H9 (cell line): ENCODE measurements around the gene NRCAM. TPM values are rescaled to one million over a fixed set of nuclear protein-coding genes. Genes with fewer than 3 reads are reported as not detected.

Experiments
- DNase-seq: peaks from one replicate; pipeline ENCODE4 v3.0.0-alpha.2; 2017
- H2AFZ ChIP-seq: one replicate; pipeline ENCODE4 v1.6.1; 2013; ENCODE audit warnings: mild to moderate bottlenecking, low read length, control low read depth, moderate library complexity
- H2AK5ac ChIP-seq: 2 replicates; pipeline ENCODE4 v1.6.1; 2013; ENCODE audit warnings: low read length, control low read depth, mixed read lengths; ENCODE audit not compliant: insufficient read length
- H2BK120ac ChIP-seq: one replicate; pipeline ENCODE4 v1.6.1; 2013; ENCODE audit warnings: low read depth, mild to moderate bottlenecking, low read length, control low read depth, inconsistent platforms; ENCODE audit not compliant: poor library complexity, severe bottlenecking
- H2BK12ac ChIP-seq: 2 replicates; pipeline ENCODE4 v1.6.1; 2013; ENCODE audit warnings: low read length, control low read depth, mixed read lengths, low read depth; ENCODE audit not compliant: insufficient read length
- H2BK15ac ChIP-seq: 2 replicates; pipeline ENCODE4 v1.6.1; 2013; ENCODE audit warnings: low read depth, low read length, control low read depth
- H2BK20ac ChIP-seq: one replicate; pipeline ENCODE4 v1.6.1; 2013; ENCODE audit warnings: low read depth, mild to moderate bottlenecking, low read length, control low read depth, inconsistent platforms; ENCODE audit not compliant: poor library complexity, severe bottlenecking
- H2BK5ac ChIP-seq: 2 replicates; pipeline ENCODE4 v1.6.1; 2013; ENCODE audit warnings: low read length, control low read depth, mixed read lengths; ENCODE audit not compliant: insufficient read length
- H3K14ac ChIP-seq: 2 replicates; pipeline ENCODE4 v1.6.1; 2013; ENCODE audit warnings: low read length, control low read depth; ENCODE audit not compliant: insufficient read depth
- H3K18ac ChIP-seq: 2 replicates; pipeline ENCODE4 v1.6.1; 2013; ENCODE audit warnings: low read depth, mild to moderate bottlenecking, mixed read lengths, low read length, control low read depth; ENCODE audit not compliant: insufficient read length
- H3K23ac ChIP-seq: 2 replicates; pipeline ENCODE4 v1.6.1; 2013; ENCODE audit warnings: low read length, control low read depth, mixed read lengths, low read depth; ENCODE audit not compliant: insufficient read length
- H3K23me2 ChIP-seq: 2 replicates; pipeline ENCODE4 v1.6.1; 2013; ENCODE audit warnings: low read depth, mild to moderate bottlenecking, mixed read lengths, low read length, control low read depth; ENCODE audit not compliant: insufficient read length, poor library complexity, severe bottlenecking
- H3K27ac ChIP-seq: 2 replicates; pipeline ENCODE4 v1.5.1; 2013; ENCODE audit warnings: low read length, control low read depth, mixed read lengths, low read depth; ENCODE audit not compliant: insufficient read length
- H3K27me3 ChIP-seq: 2 replicates; pipeline ENCODE4 v1.6.1; 2013; ENCODE audit warnings: low read length, control low read depth, inconsistent platforms; ENCODE audit not compliant: insufficient read depth
- H3K4ac ChIP-seq: 2 replicates; pipeline ENCODE4 v1.6.1; 2013; ENCODE audit warnings: low read depth, mild to moderate bottlenecking, control low read depth, inconsistent platforms, low read length, moderate library complexity
- H3K4me1 ChIP-seq: 2 replicates; pipeline ENCODE4 v1.6.1; 2013; ENCODE audit warnings: low read length, control low read depth, inconsistent platforms; ENCODE audit not compliant: insufficient read depth
- H3K4me2 ChIP-seq: 2 replicates; pipeline ENCODE4 v1.6.1; 2013; ENCODE audit warnings: low read length, control low read depth, mixed read lengths; ENCODE audit not compliant: insufficient read length, insufficient read depth
- H3K56ac ChIP-seq: 2 replicates; pipeline ENCODE4 v1.6.1; 2013; ENCODE audit warnings: low read depth, mild to moderate bottlenecking, mixed read lengths, low read length, control low read depth; ENCODE audit not compliant: insufficient read length
- H3K79me1 ChIP-seq: 2 replicates; pipeline ENCODE4 v1.6.1; 2013; ENCODE audit warnings: low read depth, mild to moderate bottlenecking, moderate library complexity, low read length, control low read depth, inconsistent platforms; ENCODE audit not compliant: insufficient read depth, poor library complexity, severe bottlenecking
- H3K79me2 ChIP-seq: 2 replicates; pipeline ENCODE4 v1.6.1; 2013; ENCODE audit warnings: low read length, control low read depth, inconsistent platforms; ENCODE audit not compliant: insufficient read depth
- H3K9ac ChIP-seq: 2 replicates; pipeline ENCODE4 v1.6.1; 2013; ENCODE audit warnings: low read length, control low read depth, mixed read lengths; ENCODE audit not compliant: insufficient read length; ENCODE audit errors: extremely low read depth
- H3K9me3 ChIP-seq: one replicate; pipeline ENCODE4 v1.6.1; 2013; ENCODE audit warnings: low read depth, low read length, inconsistent platforms; ENCODE audit not compliant: control insufficient read depth
- H3T11ph ChIP-seq: one replicate; pipeline ENCODE4 v1.6.1; 2013; ENCODE audit warnings: mild to moderate bottlenecking, low read length, control low read depth, inconsistent platforms
- H4K20me1 ChIP-seq: one replicate; pipeline ENCODE4 v1.6.1; 2013; ENCODE audit not compliant: control insufficient read depth, insufficient read length, insufficient read depth
- H4K5ac ChIP-seq: 2 replicates; pipeline ENCODE4 v1.6.1; 2013; ENCODE audit warnings: low read depth, mild to moderate bottlenecking, mixed read lengths, low read length, control low read depth; ENCODE audit not compliant: insufficient read length
- H4K8ac ChIP-seq: replicated peaks from 2 replicates; pipeline ENCODE4 v1.6.1; 2013; ENCODE audit warnings: low read length, control low read depth, mixed read lengths, low read depth; ENCODE audit not compliant: insufficient read length
- H4K91ac ChIP-seq: 2 replicates; pipeline ENCODE4 v1.6.1; 2013; ENCODE audit warnings: low read depth, mild to moderate bottlenecking, moderate library complexity, mixed read lengths, low read length, control low read depth; ENCODE audit not compliant: insufficient read length
- H3K27ac Mint-ChIP-seq, 3 experiments: 2 replicates in 2 of 3; 3 replicates in 1 of 3; pipeline ENCODE4 v1.8.0; 2020 to 2021; ENCODE audit warnings: mixed read lengths in 3 of 3, mild to moderate bottlenecking in 1 of 3, moderate library complexity in 1 of 3
- H3K27me3 Mint-ChIP-seq: 2 replicates; pipeline ENCODE4 v1.8.0; 2021; ENCODE audit warnings: low read depth, mild to moderate bottlenecking, moderate library complexity, mixed read lengths
- H3K36me3 Mint-ChIP-seq, 3 experiments: 2 replicates in 2 of 3; 3 replicates in 1 of 3; pipeline ENCODE4 v1.8.0; 2020 to 2021; ENCODE audit warnings: low read depth in 3 of 3, mixed read lengths in 3 of 3; ENCODE audit not compliant: insufficient read depth in 1 of 3
- H3K4me1 Mint-ChIP-seq, 2 experiments: 2 replicates each; pipeline ENCODE4 v1.8.0; 2020; ENCODE audit warnings: mixed read lengths in 2 of 2
- H3K4me3 Mint-ChIP-seq, 2 experiments: 2 replicates in 1 of 2; 3 replicates in 1 of 2; pipeline ENCODE4 v1.8.0; 2020 to 2021; ENCODE audit warnings: mild to moderate bottlenecking in 2 of 2, mixed read lengths in 2 of 2, moderate library complexity in 1 of 2
- H3K9me3 Mint-ChIP-seq, 2 experiments: 2 replicates in 1 of 2; 3 replicates in 1 of 2; pipeline ENCODE4 v1.8.0; 2020; ENCODE audit warnings: mild to moderate bottlenecking in 2 of 2, mixed read lengths in 2 of 2, moderate library complexity in 1 of 2
- CTCF ChIP-seq: fragments of 200-600 bp; sonication (generic); conservative IDR thresholded peaks from 3 replicates; pipeline ENCODE4 v1.8.0; 2021; ENCODE audit warnings: antibody characterized with exemption, mild to moderate bottlenecking
- WGBS: extraction: QIAGEN DNeasy Blood & Tissue Kit; methylation state at CpG from one replicate; pipeline ENCODE4 v1.1.7; 2013; ENCODE audit warnings: missing lambda C conversion rate, low lambda C conversion rate, mixed read lengths; ENCODE audit not compliant: insufficient read length; ENCODE audit errors: extremely low coverage; 5-methylcytosine and 5-hydroxymethylcytosine counted together
- total RNA-seq: library from RNA; stranded (reverse); gene quantifications from 2 replicates; pipeline ENCODE4 v1.2.1, GENCODE V29; 2021

Gene NRCAM
- total RNA-seq, 1 experiment from 2014 or later, result 2.3 TPM

GRCh38 chr7:108136191-108136688, 320.0 kb downstream of the NRCAM start:
- no peaks in the 10 kb centered on the region for H3K23me2 ChIP-seq

More at GRCh38 chr7:108136191-108136688, 320.0 kb downstream of the NRCAM start:
- Histone ChIP-seq H3K27me3 (no peaks in the 10 kb centered on the region), H2BK15ac (no peak overlapping the region), H4K20me1 (no peaks in the 10 kb centered on the region), H3K9ac (no peak overlapping the region), H4K91ac (no peak overlapping the region), H4K8ac (no peak overlapping the region), H2BK5ac (no peak overlapping the region), H2BK12ac (no peak overlapping the region), H2AK5ac (no peak overlapping the region), H3K27ac (no peak overlapping the region), H3K18ac (no peak overlapping the region), H4K5ac (no peak overlapping the region), H3K79me2 (no peaks in the 10 kb centered on the region), H3K4ac (no peak overlapping the region), H2AFZ (no peak overlapping the region), H3K4me1 (no peaks in the 10 kb centered on the region), H2BK20ac (no peak overlapping the region), H3K9me3 (no peaks in the 10 kb centered on the region), H3K56ac (no peak overlapping the region), H2BK120ac (no peak overlapping the region), H3T11ph (no peak overlapping the region), H3K14ac (no peak overlapping the region), H3K4me2 (no peak overlapping the region), H3K23ac (no peak overlapping the region), H3K79me1 (no peaks in the 10 kb centered on the region)
- no peak for DNase-seq
- peaks cover 5 to 11% of the 10 kb centered on the region in 2 experiments for H3K4me1 Mint-ChIP-seq
- no peak for TF ChIP-seq CTCF
- H3K27me3 Mint-ChIP-seq, result peaks cover 4% of the 10 kb centered on the region; the same call in 1 of the 2 replicates
- H3K9me3 Mint-ChIP-seq, result peaks cover 3 to 4% of the 10 kb centered on the region in 2 experiments; a peak in 3 of 5 replicates
- H3K36me3 Mint-ChIP-seq, result no peaks in the 10 kb centered on the region
- no CpG with 5 or more reads among the region's 4 CpGs for WGBS
- H3K27ac Mint-ChIP-seq, result no peak overlapping the region; a peak in 1 of 7 replicates
- H3K4me3 Mint-ChIP-seq, result no peak overlapping the region
